Thoracic aorta (tissue), 2 donors: ENCODE results near the gene TBX6. TPM values are rescaled to one million over a fixed set of nuclear protein-coding genes. Genes with fewer than 3 reads are reported as not detected.
A peak's percentile ranks its signal among the peaks of the same experiment; 100 is the strongest.

Experiments used
- ATAC-seq: fragments of 150-250 bp; one replicate; pipeline ENCODE4 v1.8.0; 2017; ENCODE audit warnings: low read depth; ENCODE audit not compliant: insufficient number of reproducible peaks, low FRiP score
- DNase-seq: peaks from one replicate; pipeline ENCODE4 v3.0.0-alpha.2; 2020; ENCODE audit warnings: low spot score
- H3K27ac ChIP-seq, 2 donors: fragments of 200-600 bp; sonication (generic); 1 replicate in 1 of 2; 2 replicates in 1 of 2; pipeline ENCODE4 v1.5.1; 2016; ENCODE audit warnings: mild to moderate bottlenecking in 2 of 2, moderate library complexity in 2 of 2
- H3K27me3 ChIP-seq: fragments of 200-600 bp; sonication (generic); replicated peaks from 2 replicates; pipeline ENCODE4 v1.6.0; 2016; ENCODE audit warnings: mild to moderate bottlenecking; ENCODE audit not compliant: insufficient read depth
- H3K36me3 ChIP-seq: fragments of 200-600 bp; sonication (generic); one replicate; pipeline ENCODE4 v1.5.1; 2016
- H3K4me1 ChIP-seq, 2 donors: fragments of 200-600 bp; sonication (generic); 1 replicate in 1 of 2; 2 replicates in 1 of 2; pipeline versions ENCODE4 v1.5.1 to v1.6.0; 2016; ENCODE audit warnings: low read depth in 2 of 2, mild to moderate bottlenecking in 1 of 2; ENCODE audit not compliant: control insufficient read depth in 1 of 2
- H3K4me3 ChIP-seq: fragments of 200-600 bp; sonication (generic); 2 replicates; pipeline ENCODE4 v1.5.1; 2016; ENCODE audit warnings: mild to moderate bottlenecking
- H3K9me3 ChIP-seq: fragments of 200-600 bp; sonication (generic); 2 replicates; pipeline ENCODE4 v1.5.1; 2016
- CTCF ChIP-seq: fragments of 200-600 bp; sonication (generic); IDR thresholded peaks from one replicate; pipeline ENCODE4 v1.5.1; 2019; ENCODE audit warnings: antibody characterized with exemption
- total RNA-seq, 2 donors: library from RNA; depleted of rRNA; stranded (reverse); fragments of >200 nt; gene quantifications; one replicate each; pipeline versions ENCODE4 v1.1.0 to v1.2.3, GENCODE V29; 2016

TBX6 gene
- total RNA-seq, 2 donors from 2014 or later, result 0.56 TPM; not detected in 1

DNA sequence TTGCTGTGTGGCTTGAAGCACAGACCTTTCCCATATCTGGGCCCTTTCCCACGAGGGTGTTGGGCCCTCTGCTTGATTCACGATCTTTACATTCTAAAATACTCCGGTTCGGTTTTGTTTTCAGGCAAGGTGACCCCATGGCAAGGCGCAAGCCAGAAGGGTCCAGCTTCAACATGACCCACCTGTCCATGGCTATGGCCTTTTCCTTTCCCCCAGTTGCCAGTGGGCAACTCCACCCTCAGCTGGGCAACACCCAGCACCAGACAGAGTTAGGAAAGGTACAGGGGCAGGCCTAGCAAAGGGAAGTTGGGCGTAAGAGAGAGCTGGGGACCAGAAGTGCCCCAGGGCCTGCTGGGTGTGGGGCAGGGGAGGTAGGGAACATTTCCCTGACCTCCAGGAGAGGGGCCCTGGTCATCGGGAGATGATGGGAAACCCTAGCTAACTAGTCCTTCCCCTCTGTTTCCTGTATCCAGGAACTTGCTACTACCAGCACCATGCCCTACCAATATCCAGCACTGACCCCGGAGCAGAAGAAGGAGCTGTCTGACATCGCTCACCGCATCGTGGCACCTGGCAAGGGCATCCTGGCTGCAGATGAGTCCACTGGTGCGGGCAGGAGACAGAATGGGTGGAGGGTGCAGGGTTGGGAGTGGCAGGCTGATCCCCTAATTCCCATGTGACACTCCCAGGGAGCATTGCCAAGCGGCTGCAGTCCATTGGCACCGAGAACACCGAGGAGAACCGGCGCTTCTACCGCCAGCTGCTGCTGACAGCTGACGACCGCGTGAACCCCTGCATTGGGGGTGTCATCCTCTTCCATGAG, 24.8 kb downstream of the TBX6 start:
- DNase-seq, result no peak
- TF ChIP-seq CTCF, result no peak
- peaks cover 31 to 59% of the 10 kb centered on the region in 2 donors for H3K4me1 ChIP-seq
- peak overlapping the region; percentile 98 to 100 for H3K27ac ChIP-seq
- ATAC-seq, result no peak
- H3K36me3 ChIP-seq, result peaks cover 48% of the 10 kb centered on the region
- no peaks in the 10 kb centered on the region for H3K9me3 ChIP-seq
- peak overlapping the region; percentile 81 for H3K4me3 ChIP-seq
- H3K27me3 ChIP-seq, result no peaks in the 10 kb centered on the region

GRCh38 chr16:30065943-30066760, 25.6 kb downstream of the TBX6 start:
- H3K4me3 ChIP-seq, result peak overlapping the region; percentile 81
- DNase-seq (no peak), ATAC-seq (peak; percentile 8)
- H3K36me3 ChIP-seq, result peaks cover 42% of the 10 kb centered on the region
- H3K4me1 ChIP-seq, result peaks cover 31 to 59% of the 10 kb centered on the region in 2 donors
- peak overlapping the region; percentile 98 to 100 for H3K27ac ChIP-seq
- no peak for TF ChIP-seq CTCF
- H3K27me3 ChIP-seq, result no peaks in the 10 kb centered on the region
- H3K9me3 ChIP-seq, result no peaks in the 10 kb centered on the region

- Histone ChIP-seq H3K27me3 (no peaks in the 10 kb centered on the region), H3K4me3 (peak within 1 kb of the TSS; percentile 81), H3K4me1 (peaks cover 31 to 56% of the 10 kb centered on the region in 2 donors), H3K27ac (peak within 1 kb of the TSS; percentile 98 to 100), H3K9me3 (no peaks in the 10 kb centered on the region), H3K36me3 (peaks cover 34% of the 10 kb centered on the region)
- ATAC-seq, result peak; percentile 78
- DNase-seq, result peak; percentile 94
- TF ChIP-seq CTCF, result no peak
Measured at GRCh38 chr16:30065102-30065942, 26.4 kb downstream of the TBX6 start, which contains the start of gene ALDOA. Gene ALDOA (plus strand): TSS chr16:30065760. CDS start chr16:30066898, 1,138 bp downstream.

- no peak for DNase-seq
- TF ChIP-seq CTCF, result no peak
- Histone ChIP-seq H3K4me1 (peaks cover 28 to 50% of the 10 kb centered on the region in 2 donors), H3K9me3 (no peaks in the 10 kb centered on the region), H3K27me3 (no peaks in the 10 kb centered on the region), H3K36me3 (peaks cover 28% of the 10 kb centered on the region), H3K27ac (peak overlapping the region; percentile 98 to 100), H3K4me3 (peak overlapping the region; percentile 81)
- peak; percentile 0 for ATAC-seq
Measured at GRCh38 chr16:30064729-30065101, 27.0 kb downstream of the TBX6 start.
